Tongue (tissue), 2 donors: ENCODE data around the gene OR2M3. TPM values are rescaled to one million over a fixed set of nuclear protein-coding genes. Genes with fewer than 3 reads are reported as not detected.
A peak's percentile ranks its signal among the peaks of the same experiment; 100 is the strongest.
"Not testable (repeated sequence)": the region's sequence is repeated elsewhere in the genome, so short reads cannot be mapped to it uniquely, and the experiment has no call there.

ENCODE experiments used
- DNase-seq: peaks from one replicate; pipeline ENCODE4 v3.0.0-alpha.2; 2015
- total RNA-seq: library from RNA; depleted of rRNA; stranded (reverse); fragments of >200 nt; gene quantifications from one replicate; pipeline ENCODE4 v1.2.3, GENCODE V29; 2014

The OR2M3 gene, protein sequence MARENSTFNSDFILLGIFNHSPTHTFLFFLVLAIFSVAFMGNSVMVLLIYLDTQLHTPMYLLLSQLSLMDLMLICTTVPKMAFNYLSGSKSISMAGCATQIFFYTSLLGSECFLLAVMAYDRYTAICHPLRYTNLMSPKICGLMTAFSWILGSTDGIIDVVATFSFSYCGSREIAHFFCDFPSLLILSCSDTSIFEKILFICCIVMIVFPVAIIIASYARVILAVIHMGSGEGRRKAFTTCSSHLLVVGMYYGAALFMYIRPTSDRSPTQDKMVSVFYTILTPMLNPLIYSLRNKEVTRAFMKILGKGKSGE
- not detected for total RNA-seq

DNA sequence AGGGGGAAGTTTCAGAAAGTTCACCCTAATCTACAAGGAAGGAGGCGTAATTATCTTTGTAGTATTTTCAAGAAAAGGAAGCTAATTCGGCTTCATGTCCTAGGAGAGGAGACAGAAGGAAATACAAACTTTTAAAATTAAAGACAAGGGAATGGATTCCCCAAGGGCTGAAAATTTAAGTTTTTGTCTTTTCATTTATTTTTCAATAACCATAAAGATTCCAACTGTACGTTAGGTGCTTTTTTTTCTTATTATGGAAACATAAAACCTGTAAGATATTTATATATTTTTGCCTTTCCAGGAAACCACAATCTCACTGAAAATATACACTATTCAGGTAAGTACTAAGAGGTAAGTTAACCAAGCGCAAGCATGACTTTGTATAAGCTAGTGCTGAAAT, at the start of gene OR2M3:
TSS of gene OR2M3 (plus strand) at position 301 of the 400 bp plus-strand sequence. CDS start 5,803 bp downstream, outside the sequence.
- no peak for DNase-seq

DNA sequence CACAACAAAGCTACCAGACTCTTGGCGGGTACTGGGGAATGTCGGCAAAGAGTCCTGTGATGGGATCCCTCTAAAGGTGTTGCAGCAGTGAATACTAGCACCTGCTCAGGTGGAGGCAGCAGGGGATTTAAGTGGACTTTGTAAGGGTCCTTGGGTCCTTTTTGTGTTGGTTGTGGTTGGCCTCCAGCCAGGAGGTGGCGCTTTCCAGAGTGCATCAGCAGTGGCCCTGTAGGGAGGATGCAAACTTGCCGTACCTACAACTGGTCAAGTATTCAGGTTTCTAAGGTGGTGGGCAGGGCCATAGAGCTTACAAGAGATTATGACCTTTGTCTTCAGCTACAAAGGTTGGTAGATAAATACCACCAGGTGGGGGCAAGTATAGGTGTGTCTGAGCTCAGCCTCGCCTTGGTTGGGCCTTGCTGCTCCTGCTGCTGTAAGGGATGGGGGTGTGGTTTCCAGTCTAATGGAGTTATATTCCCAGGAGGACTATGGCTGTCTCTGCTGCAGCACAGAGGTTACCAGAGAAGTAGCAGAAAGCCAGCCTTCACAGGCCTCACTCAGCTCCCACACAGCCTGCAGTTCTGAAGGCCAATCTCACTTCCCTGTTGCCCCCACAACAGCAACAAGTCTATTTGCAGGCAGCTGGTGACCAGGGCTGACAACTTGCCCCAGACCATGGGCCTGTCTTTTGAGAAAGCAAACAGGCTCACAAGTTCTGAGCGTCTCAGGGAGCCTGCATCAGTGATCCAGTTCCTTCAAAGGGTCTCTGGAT, 44.8 kb upstream of the OR2M3 start:
- peak; percentile 0 for DNase-seq

DNA sequence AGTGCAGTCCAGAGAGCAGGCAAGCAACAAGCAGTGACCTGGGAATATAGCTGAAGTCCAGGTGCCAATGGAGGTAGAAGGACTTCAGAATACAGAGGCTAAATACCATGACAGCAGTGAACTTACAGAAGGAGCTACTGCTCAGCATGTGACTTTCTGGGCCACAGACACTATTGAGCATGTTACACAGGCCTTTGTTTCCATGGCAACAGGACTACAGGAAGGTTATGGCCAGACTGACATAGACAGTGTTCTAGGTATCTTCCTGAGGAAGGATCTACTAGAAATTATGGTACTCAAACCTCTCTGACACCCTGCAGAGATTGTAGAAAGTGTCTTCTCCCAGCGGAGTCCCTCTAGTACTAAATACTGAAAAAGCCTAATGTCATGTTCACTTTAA, 41.1 kb upstream of the OR2M3 start:
- DNase-seq: no peak

DNA sequence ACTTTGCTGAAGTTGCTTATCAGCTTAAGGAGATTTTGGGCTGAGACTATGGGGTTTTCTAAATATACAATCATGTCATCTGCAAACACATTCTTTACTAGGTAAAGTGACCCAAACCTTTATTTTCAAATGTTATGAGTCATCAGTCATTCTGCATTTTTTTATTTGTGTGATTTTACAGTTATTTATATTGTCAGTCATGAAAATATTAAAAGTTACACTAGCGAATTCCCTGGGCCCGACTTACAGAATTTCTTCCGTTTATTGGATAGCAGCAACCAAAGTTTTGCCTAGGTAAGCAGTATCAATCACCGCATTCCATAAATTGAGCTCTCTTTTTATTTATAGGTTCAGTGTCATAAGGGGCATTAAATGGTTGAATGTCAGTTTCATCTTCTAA, 38.3 kb upstream of the OR2M3 start:
- DNase-seq: no peak

DNA sequence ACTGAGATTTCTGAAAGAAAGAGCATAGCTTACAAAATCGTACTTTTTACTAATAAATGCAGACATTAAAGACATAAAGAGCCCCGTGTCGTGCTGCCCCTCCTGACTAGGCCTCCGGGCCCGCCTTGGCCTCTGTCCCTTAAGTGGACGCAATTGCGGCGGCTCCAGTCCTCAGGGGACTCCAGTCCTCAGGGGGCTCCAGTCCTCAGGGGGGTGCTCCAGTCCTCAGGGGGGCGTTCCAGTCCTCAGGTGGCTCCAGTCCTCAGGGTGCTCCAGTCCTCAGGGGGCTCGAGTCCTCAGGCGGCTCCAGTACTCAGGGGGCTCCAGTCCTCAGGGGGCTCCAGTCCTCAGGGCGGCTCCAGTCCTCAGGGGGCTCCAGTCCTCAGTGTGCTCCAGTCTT, 33.0 kb upstream of the OR2M3 start:
- DNase-seq: no peak

DNA sequence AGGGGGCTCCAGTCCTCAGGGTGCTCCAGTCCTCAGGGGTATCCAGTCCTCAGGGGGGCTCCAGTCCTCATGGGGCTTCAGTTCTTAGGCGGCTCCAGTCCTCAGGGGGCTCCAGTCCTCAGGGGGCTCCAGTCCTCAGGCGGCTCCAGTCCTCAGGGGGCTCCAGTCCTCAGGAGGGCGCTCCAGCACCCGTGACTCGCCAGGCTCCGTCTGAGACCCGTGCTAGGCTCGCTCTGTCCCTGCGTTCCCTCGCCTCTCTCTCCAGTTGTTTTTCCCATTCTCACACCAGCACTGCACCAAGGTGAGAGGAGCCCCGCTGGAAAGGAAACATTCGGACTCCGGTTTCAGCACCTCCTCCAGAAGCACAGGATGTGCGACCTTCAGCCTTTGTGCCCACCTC, 31.9 kb upstream of the OR2M3 start:
- no peak for DNase-seq

DNA sequence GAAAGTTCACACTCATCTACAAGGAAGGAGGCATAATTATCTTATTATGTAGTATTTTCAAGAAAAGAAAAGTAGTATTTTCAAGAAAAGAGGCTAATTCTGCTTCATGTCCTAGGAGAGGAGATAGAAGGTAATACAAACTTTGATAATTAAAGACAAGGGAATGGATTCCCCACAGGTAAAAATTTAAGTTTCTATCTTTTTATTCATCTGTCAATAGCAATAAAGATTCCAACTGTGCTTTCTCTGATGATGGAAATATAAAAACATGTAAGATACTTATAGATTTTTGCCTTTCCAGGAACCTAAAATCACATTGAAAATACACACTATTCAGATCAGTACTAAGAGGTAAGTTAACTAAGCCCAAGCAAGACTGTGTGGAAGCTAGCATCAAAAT, 22.5 kb upstream of the OR2M3 start, which contains the start of gene OR2M2:
TSS of gene OR2M2 (plus strand) at position 301 of the 400 bp plus-strand sequence. CDS start 5,165 bp downstream, outside the sequence.
- DNase-seq: no peak

DNA sequence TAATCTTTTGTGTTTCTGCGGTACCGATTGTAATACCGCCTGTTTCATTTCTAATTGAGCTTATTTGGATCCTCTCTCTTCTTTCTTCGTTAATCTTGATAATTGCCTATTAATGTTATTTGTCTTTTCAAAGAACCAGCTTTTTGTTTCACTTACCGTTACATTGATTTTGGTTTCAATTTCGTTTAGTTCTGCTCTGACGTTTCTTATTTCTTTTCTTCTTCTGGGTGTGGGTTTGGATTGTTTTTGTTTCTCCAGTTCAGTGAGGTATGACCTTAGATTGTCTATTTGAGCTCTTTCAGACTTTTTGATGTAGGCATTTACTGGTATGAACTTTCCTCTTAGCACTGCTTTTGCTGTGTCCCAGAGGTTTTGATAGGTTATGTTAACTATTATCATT, 13.1 kb upstream of the OR2M3 start:
- DNase-seq: no peak

DNA sequence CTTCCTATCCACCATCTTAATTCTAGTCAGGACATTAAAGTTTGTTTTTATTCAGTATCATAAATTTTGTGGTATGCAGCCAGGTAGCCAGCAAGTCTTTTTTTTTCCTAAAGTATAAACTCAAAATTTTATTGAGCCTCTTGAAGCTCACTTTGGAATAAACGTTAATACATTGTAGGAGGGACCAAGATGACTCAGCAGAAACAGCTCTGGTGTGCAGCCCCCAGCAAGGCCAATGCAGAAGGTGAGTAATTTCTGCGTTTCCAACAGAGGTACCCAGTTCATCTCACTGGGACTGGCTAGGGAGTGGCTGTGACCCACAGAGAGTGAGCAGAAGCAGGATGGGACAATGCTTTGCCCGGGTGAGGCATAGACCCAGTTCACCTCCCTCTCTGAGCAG, 9.7 kb upstream of the OR2M3 start:
- DNase-seq: no peak

DNA sequence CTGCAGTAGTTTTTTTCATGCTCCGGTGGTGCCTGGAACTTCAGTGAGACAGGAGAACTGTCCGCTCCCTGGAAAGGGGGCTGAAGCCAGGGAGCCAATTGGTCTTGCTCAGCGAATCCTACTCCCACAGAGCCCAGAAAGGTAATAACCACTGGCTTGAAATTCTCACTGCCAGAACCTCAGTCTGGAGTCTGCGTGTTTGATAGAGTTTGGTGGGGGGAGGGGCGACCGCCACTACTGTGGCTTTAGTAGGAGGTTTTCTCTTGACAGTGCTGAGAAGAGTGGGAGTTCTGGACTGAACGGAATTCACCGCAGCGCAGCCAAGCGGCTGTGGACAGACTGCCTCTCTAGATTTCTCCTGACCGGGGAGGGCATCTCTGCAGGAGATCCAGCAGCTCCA, 8.0 kb upstream of the OR2M3 start:
- DNase-seq: no peak

DNA sequence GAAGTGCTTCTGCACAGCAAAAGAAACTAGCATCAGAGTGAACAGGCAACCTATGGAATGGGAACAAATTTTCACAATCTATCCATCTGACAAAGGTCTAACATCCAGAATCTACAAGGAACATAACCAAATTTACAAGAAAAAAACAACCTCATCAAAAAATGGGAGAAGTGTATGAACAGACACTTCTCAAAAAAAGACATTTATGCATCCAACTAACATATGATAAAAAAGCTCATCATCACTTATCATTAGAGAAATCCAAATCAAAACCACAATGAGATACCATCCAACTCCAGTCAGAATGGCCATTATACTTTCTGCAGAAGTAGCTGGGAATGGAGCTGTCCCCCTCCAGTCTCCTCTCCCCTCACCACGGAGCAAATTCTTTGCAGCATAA, 2.9 kb upstream of the OR2M3 start:
- no peak for DNase-seq

DNA sequence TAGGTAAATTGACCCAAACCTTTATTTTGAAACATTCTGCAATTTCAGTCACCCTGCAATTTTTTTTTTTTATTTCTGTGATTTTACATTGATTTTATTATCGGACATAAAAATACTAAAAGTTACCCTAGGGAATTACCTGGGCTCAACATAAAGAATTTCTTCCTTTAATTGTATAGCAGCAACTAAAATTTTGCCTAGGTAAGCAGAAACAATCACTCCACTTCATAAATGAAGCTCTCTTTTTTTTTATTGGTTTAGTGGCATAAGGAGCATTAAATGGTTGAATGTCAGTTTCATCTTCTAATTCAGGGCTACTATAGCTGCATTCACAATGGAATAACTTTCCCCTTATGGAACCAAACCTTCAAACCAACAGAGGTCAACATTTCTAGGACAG, 18.8 kb downstream of the OR2M3 start:
- DNase-seq: no peak

DNA sequence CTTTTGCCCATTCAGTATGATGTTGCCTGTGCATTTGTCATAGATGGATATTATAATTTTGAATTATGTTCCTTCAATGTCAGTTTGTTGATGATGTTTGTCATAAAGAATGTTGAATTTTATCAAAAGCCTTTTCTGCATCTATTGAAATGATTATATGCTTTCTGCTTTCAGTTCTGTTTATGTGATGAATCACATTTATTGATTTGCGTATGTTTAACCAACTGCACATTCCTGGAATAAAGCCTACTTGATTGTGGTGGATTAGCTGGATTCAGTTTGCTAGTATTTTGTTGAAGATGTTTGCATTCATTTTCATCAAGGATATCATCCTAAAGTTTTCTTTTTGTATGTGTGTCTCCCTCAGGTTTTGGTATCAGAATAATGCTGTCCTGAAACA, 28.5 kb downstream of the OR2M3 start:
- no peak for DNase-seq

DNA sequence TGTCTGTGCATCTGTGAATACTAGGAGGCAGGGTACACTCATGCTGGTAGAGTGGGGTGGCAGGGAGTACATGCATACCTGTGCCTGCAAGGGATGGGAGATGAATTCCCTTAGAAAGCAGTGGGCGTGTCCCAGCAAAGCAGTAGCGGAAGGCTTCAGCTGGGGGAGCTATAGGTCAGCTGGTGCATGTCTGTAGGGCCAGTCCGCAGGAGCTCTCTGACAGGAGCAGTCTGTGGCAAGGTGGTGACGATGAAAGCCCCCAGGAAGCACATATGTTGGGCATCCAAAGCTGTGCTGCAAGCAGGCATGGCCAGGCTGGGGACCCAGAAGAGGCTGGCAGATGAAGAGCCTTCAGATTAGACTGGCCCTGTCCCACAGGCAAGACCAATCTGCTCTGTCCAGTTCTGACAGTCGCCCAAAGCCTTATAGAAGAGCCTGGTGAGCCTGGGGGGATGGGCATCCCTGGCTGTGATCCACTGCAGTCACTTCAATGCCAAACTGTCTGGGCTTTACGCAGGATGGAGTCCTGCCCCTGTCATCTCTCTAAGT, 32.4 kb downstream of the OR2M3 start:
- no peak for DNase-seq

DNA sequence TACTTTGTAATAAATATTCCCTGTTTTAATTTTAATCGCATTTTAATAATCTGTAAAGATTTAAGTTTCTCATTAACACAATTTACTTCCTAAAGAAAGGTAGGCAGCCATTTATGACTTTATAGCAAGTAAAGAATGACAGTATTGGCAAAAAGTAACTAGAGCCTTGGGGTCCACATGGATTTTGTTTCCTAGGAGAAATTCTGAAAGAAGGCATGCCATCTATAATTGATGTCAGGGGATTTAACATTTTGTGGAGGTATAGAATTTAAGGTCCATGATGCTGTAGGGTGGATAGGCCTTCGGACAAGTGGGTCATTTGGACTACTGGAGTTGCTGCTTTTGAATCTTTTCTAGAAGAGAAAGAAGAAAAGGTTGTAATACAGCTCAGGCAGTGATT, 34.1 kb downstream of the OR2M3 start, which contains the start of gene OR2M4:
TSS of gene OR2M4 (plus strand) at position 301 of the 400 bp plus-strand sequence. CDS start 7,512 bp downstream, outside the sequence.
- no peak for DNase-seq

DNA sequence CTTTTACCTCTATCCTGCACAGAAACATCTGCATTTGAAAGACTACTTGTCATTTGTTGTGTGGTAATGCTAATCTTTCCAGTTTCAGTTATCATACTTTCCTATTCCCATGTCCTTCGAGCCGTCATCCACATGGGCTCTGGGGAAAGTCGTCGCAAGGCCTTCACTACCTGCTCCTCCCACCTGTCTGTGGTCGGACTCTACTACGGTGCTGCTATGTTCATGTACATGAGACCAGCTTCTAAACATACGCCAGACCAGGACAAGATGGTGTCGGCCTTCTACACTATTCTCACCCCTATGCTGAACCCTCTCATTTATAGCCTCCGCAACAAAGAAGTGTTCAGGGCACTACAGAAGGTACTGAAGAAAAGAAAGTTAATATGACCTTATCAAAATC, 42.4 kb downstream of the OR2M3 start:
- no peak for DNase-seq

DNA sequence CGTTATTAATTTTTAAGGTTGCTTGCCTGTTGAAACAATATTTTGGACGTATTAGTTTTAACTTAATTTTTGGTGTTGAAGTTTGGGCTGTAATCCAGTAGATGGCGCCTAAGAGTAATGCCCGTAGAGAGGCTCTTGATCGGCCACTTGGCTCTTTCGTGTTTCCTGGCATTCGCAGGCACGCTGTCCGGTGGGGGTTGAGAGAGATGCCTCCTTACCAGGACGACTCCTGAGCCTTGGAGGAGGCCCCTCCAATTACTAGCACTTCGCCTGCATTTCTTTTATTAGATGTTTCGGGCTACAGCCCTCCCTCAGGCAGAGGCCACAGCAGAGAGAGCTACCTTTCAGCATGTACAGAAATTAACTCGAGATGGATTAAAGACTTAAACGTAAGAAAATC, 46.1 kb downstream of the OR2M3 start:
- peak; percentile 9 for DNase-seq

DNA sequence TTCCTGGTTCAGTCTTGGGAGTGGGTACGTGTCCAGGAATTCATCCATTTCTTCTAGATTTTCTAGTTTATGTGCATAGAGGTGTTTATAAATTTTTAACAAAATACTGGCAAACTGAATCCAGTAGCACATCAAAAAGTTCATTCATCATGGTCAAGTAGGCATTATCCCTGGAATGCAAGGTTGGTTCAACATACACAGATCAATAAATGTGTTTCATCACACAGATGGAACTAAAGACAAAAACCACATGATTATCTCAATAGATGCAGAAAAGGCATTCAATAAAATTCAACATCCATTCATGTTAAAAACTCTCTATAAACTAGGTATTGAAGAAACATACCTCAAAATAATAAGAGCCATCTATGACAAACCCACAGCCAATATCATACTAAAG, 62.2 kb downstream of the OR2M3 start:
- DNase-seq: not testable (repeated sequence)

Other genes with a start within 250 kb of the OR2M3 start
- not detected for gene OR2L8, start 248.4 kb upstream of the OR2M3 start, total RNA-seq
- not detected for gene OR2AK2, start 232.0 kb upstream of the OR2M3 start, total RNA-seq
- not detected for gene OR2L5, start 183.6 kb upstream of the OR2M3 start, total RNA-seq
- not detected for gene OR2L2, start 167.2 kb upstream of the OR2M3 start, total RNA-seq
- 0.10 TPM for gene OR2L3, start 150.4 kb upstream of the OR2M3 start, total RNA-seq
- gene OR2L13, start 102.1 kb upstream of the OR2M3 start, total RNA-seq: not detected
- gene OR2M5, start 52.1 kb upstream of the OR2M3 start, total RNA-seq: not detected
- not detected for gene OR2M2, start 22.4 kb upstream of the OR2M3 start, total RNA-seq
- not detected for gene OR2M4, start 34.2 kb downstream of the OR2M3 start, total RNA-seq
- gene OR2T33, start 80.7 kb downstream of the OR2M3 start, total RNA-seq: not detected
- not detected for gene OR2T12, start 106.2 kb downstream of the OR2M3 start, total RNA-seq
- not detected for gene OR2M7, start 127.3 kb downstream of the OR2M3 start, total RNA-seq
- gene OR14C36, start 151.5 kb downstream of the OR2M3 start, total RNA-seq: not detected
- not detected for gene OR2T4, start 164.4 kb downstream of the OR2M3 start, total RNA-seq
- not detected for gene OR2T6, start 178.5 kb downstream of the OR2M3 start, total RNA-seq
- gene OR2T1, start 205.8 kb downstream of the OR2M3 start, total RNA-seq: not detected
- gene OR2T2, start 248.4 kb downstream of the OR2M3 start, total RNA-seq: not detected